GM19328 (cell line): ENCODE results near the gene PRMT7.
A peak's percentile ranks its signal among the peaks of the same experiment; 100 is the strongest.

Experiments used
- ATAC-seq: cut with Tn5 transposase; IDR thresholded peaks from one replicate; pipeline ENCODE4 v1.9.1; 2021; ENCODE audit warnings: mild to moderate bottlenecking, moderate library complexity; ENCODE audit not compliant: unreplicated experiment

The PRMT7 gene

DNA sequence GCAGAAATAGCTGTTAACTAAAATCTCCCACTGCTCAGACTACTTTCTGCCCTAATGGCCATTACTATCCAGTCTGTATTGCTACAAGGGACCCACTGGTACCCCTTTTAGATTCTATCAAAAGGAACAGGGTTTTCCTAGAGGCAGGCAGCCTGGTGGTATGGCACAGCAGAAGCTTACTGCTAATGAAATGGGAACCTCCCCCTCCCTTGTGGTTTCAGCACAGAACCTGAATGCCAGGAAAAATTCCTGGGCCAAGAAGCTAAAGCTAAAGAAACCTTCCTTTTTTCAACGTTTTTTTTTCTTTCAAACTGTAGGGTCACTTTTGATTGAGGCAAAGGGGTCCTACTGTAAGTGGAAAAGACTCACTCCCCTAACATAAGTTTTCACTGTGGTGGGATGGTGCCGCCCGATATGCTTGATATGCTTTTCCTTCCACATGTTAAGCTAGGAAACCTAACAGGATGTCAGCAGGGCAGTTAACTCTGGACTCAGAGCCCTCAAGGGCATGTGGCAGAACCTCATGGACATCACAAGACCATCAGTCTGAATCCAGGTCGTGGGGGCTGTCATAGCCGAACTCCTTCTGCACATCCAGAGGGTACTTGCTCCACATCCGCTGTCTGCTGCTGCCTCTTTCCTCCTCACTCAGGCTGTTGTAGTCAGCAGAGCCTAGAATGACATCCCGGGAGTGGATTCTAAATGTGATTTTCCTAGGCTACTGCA lies 9.9 kb upstream of the PRMT7 start:
- no peak for ATAC-seq

- ATAC-seq = no peak
Observed at GRCh38 chr16:68306633-68307032, 4.2 kb upstream of the PRMT7 start.

GRCh38 chr16:68309799-68310198 lies 1.0 kb upstream of the PRMT7 start:
- ATAC-seq = no peak

- peak; percentile 16 for ATAC-seq
Observed at GRCh38 chr16:68310437-68310773, 414 bp upstream of the PRMT7 start.

GRCh38 chr16:68313116-68313515 lies 2.3 kb downstream of the PRMT7 start:
- no peak for ATAC-seq

DNA sequence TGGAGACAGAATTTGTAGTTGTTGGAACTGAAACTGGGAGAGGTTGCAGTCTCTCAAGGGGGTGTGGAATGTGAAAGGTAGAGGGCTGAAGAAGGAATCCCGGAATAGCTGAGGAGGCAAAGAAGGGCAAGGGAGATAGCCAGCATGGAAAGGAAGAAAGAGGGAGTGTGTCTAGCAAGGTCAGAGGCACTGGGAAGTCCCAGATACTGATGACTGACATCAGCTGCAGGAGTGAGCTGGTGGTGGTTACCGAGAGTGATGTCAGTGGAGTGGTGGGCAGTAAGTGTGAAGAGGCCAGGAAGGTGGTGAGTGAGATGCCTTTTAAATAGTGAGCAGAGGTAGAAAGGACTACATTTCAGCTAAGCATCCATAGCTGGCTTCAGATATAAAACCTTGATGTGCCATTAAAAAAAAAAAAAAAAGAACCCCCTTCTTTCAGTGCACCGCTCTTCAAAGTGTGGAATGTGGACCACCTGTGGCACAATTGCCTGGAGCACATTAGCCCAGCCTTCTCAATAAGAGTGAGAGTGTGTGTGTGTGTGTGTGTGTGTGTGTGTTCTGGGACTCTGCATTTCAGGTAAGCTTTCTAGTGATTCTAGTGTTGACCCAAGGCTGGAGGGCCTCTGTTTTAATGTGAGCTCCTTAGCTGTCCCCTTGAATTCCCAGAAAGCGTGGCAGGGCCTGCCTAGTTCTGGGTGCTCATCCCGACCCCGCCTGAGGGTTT lies 8.5 kb downstream of the PRMT7 start:
- ATAC-seq = no peak

- ATAC-seq = no peak
Observed at GRCh38 chr16:68324336-68324735, 13.5 kb downstream of the PRMT7 start.

- ATAC-seq = no peak
Observed at GRCh38 chr16:68324780-68325357, 14.1 kb downstream of the PRMT7 start.

DNA sequence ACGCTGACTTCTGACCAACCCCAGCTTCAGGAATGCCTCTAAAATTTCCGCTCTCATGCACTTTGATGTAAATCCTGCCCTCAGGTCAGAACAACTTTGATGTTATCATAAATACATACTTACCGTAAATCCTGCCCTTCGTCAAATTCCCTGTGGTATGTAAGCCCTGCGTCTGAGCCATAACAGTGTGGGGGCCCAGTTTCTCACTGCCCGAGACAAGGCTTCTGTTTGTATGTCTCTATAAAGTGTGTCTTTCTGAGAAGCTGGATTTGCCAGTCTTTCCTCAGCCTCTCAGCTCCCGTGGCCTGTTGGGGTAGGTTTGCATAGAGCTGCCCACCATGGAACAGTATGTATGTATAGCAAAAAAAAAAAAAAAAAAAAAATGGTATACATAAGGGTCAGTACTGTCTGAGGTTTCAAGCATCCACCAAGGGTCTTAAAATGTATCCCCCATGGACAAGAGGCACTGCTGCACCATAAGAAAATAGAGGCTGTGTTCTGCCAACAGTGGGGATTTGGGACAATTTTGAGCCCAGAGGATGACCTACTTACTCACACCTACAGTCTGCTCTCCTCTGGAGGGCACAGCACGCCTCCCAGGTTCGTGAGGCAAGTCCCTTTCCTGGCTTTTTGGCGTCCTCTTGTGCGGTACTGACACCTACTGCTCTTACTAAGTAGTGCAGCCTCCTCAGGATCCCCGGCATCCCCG lies 17.5 kb downstream of the PRMT7 start:
- ATAC-seq = peak; percentile 65

- ATAC-seq = no peak
Observed at GRCh38 chr16:68328860-68329390, 18.1 kb downstream of the PRMT7 start.

GRCh38 chr16:68331879-68332410 lies 21.1 kb downstream of the PRMT7 start:
- no peak for ATAC-seq

GRCh38 chr16:68332411-68333121 lies 21.7 kb downstream of the PRMT7 start:
- ATAC-seq = no peak

GRCh38 chr16:68335175-68335574 lies 24.4 kb downstream of the PRMT7 start:
- no peak for ATAC-seq

- no peak for ATAC-seq
Observed at GRCh38 chr16:68338326-68339119, 27.7 kb downstream of the PRMT7 start.

DNA sequence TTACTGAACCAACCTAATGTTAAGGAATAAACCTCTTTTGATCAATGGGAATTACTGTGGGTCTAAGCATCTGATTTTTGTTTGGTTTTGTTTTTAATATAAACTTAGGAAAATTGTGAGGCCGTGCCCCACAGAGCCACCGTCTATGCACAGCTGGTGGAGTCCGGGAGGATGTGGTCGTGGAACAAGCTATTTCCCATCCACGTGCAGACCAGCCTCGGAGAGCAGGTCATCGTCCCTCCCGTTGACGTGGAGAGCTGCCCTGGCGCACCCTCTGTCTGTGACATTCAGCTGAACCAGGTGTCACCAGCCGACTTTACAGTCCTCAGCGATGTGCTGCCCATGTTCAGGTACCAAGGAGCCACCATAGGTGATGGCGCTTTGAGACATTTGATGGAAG lies 28.4 kb downstream of the PRMT7 start:
- ATAC-seq = no peak

- ATAC-seq = no peak
Observed at GRCh38 chr16:68342620-68343019, 31.8 kb downstream of the PRMT7 start.

GRCh38 chr16:68343137-68343536 lies 32.3 kb downstream of the PRMT7 start:
- ATAC-seq = no peak

GRCh38 chr16:68344252-68344651 lies 33.4 kb downstream of the PRMT7 start:
- ATAC-seq = no peak

GRCh38 chr16:68345351-68345810 lies 34.6 kb downstream of the PRMT7 start:
- no peak for ATAC-seq
